Sigmoid colon (tissue), 4 donors: ENCODE data around the gene RWDD3.

Experiments
- CTCF ChIP-seq, 4 experiments: fragments of 450-650 bp in 3 of 4; fragments of 200-600 bp in 1 of 4; IDR thresholded peaks; one replicate each; pipeline ENCODE4 v1.5.1; 2016 to 2019; ENCODE audit warnings: antibody characterized with exemption in 4 of 4, mild to moderate bottlenecking in 3 of 4, moderate library complexity in 2 of 4
- POLR2AphosphoS5 ChIP-seq, 4 donors: sonication (generic); formaldehyde crosslinking; IDR thresholded peaks; one replicate each; pipeline ENCODE4 v1.6.1; 2017; ENCODE audit warnings: antibody characterized with exemption in 4 of 4

DNA sequence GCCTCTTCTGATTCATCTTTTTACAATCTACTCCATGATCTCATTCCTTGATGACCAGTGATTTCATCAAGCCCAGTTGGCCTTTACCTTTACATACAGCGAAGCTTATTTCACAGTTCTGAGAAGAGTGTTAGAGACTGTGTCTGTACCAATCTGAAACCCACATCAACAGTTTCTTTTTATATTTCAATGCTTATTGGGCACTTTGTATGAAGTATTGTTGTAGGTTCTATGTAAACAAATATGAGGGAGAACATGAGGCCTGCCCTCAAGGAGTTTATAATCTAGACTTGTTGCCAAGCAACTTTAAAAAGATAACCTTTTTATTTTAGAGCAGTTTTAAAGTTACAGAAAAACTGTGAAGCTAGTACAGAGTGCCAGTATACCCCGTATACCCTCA lies 27.5 kb upstream of the RWDD3 start:
- TF ChIP-seq CTCF (IDR thresholded peaks at IDR 0.05), result no peak
- TF ChIP-seq POLR2AphosphoS5 (IDR thresholded peaks at IDR 0.05), result no peak
